Calu3 (cell line): ENCODE results near the gene SULT1C3. TPM values are rescaled to one million over a fixed set of nuclear protein-coding genes. Genes with fewer than 3 reads are reported as not detected.

Experiments used
- BruUV-seq: library from RNA; stranded (reverse); fragments of 400-500 nt; replicated peaks from 2 replicates; lab custom pipeline; 2021; lab: Mats Ljungman, UMichigan
- CTCF ChIA-PET: fragments of 300-600 bp; sonication (Branson Sonifier 250); formaldehyde crosslinking; loops from one replicate; lab custom pipeline; 2022; ENCODE audit warnings: antibody characterized with exemption; lab: Charles Lee
- DNase-seq: peaks from one replicate; pipeline ENCODE4 v3.0.0; 2022
- H3K27ac Mint-ChIP-seq: one replicate; pipeline ENCODE4 v1.8.0; 2022; ENCODE audit warnings: mixed read lengths; ENCODE audit not compliant: unreplicated experiment
- H3K27me3 Mint-ChIP-seq: one replicate; pipeline ENCODE4 v1.8.0; 2022; ENCODE audit warnings: mixed read lengths; ENCODE audit not compliant: unreplicated experiment
- H3K36me3 Mint-ChIP-seq: one replicate; pipeline ENCODE4 v1.8.0; 2022; ENCODE audit warnings: mild to moderate bottlenecking, moderate library complexity, mixed read lengths; ENCODE audit not compliant: insufficient read depth, unreplicated experiment
- H3K4me1 Mint-ChIP-seq: one replicate; pipeline ENCODE4 v1.8.0; 2022; ENCODE audit warnings: mild to moderate bottlenecking, low read depth, mixed read lengths; ENCODE audit not compliant: unreplicated experiment
- H3K4me3 Mint-ChIP-seq: one replicate; pipeline ENCODE4 v1.8.0; 2022; ENCODE audit warnings: mild to moderate bottlenecking, low read depth, moderate library complexity, mixed read lengths; ENCODE audit not compliant: unreplicated experiment
- H3K9me3 Mint-ChIP-seq: one replicate; pipeline ENCODE4 v1.8.0; 2022; ENCODE audit warnings: low read depth, mixed read lengths; ENCODE audit not compliant: unreplicated experiment
- CTCF ChIP-seq: fragments of 200-600 bp; IDR thresholded peaks from one replicate; pipeline ENCODE4 v1.8.0; 2022; ENCODE audit warnings: antibody characterized with exemption; ENCODE audit not compliant: unreplicated experiment
- intact Hi-C: fragments of 100-400 bp; cut with micrococcal nuclease; formaldehyde crosslinking; loops from one replicate; pipeline ENCODE4 v1.10.0; 2022; ENCODE audit not compliant: unreplicated experiment
- total RNA-seq: library from RNA; stranded (reverse); gene quantifications from 2 replicates; pipeline ENCODE4 v1.2.3, GENCODE V29; 2022

The SULT1C3 gene
- total RNA-seq, 1 experiment from 2014 or later: not detected

GRCh38 chr2:108288534-108289106 is 48.9 kb downstream of the SULT1C3 start, which contains the start of gene SULT1C2:
Gene SULT1C2, plus strand, starts transcription at chr2:108288895. Its CDS starts 4,773 bp downstream, at chr2:108293668.
- intact Hi-C loops: loop anchor here (5.0 kb wide), 1 partner anchor 54 kb away; no protein-coding TSS in a partner anchor
- peak; percentile 17 for DNase-seq

GRCh38 chr2:108293850-108294249 is 54.1 kb downstream of the SULT1C3 start:
- CTCF ChIA-PET: no interaction called here
- Mint-ChIP-seq H3K4me1 (peaks cover 7% of the 10 kb centered on the region), H3K27me3 (no peaks in the 10 kb centered on the region), H3K4me3 (no peak overlapping the region), H3K9me3 (no peaks in the 10 kb centered on the region), H3K36me3 (no peaks in the 10 kb centered on the region), H3K27ac (no peak overlapping the region)
- intact Hi-C loops: no loop called here
- no peak for TF ChIP-seq CTCF
- no TSS peak for BruUV-seq
- no peak for DNase-seq

More at GRCh38 chr2:108288534-108289106, 48.9 kb downstream of the SULT1C3 start, which contains the start of gene SULT1C2:
- H3K36me3 Mint-ChIP-seq: no peaks in the 10 kb centered on the region
- peaks cover 21% of the 10 kb centered on the region for H3K4me1 Mint-ChIP-seq
- CTCF ChIA-PET: interaction anchor here (0.5 to 0.7 kb wide), 2 partner anchors 174 to 204 kb away, joined by 3 to 4 read pairs; no protein-coding TSS in a partner anchor
- no peak within 1 kb of the TSS for H3K27ac Mint-ChIP-seq
- H3K4me3 Mint-ChIP-seq: no peak within 1 kb of the TSS
- H3K9me3 Mint-ChIP-seq: no peaks in the 10 kb centered on the region
- H3K27me3 Mint-ChIP-seq: no peaks in the 10 kb centered on the region
- no TSS peak for BruUV-seq
- no peak for TF ChIP-seq CTCF

GRCh38 chr2:108297436-108298141 is 57.8 kb downstream of the SULT1C3 start:
- Mint-ChIP-seq H3K27me3 (peaks cover 5% of the 10 kb centered on the region), H3K9me3 (no peaks in the 10 kb centered on the region), H3K27ac (no peak overlapping the region), H3K4me3 (no peak overlapping the region), H3K36me3 (no peaks in the 10 kb centered on the region), H3K4me1 (no peaks in the 10 kb centered on the region)
- TF ChIP-seq CTCF: no peak
- intact Hi-C loops: no loop called here
- CTCF ChIA-PET: no interaction called here
- peak; percentile 7 for DNase-seq
- BruUV-seq: no TSS peak

- Mint-ChIP-seq H3K27ac (no peak overlapping the region), H3K9me3 (no peaks in the 10 kb centered on the region), H3K27me3 (peaks cover 18% of the 10 kb centered on the region), H3K4me3 (no peak overlapping the region), H3K36me3 (no peaks in the 10 kb centered on the region), H3K4me1 (no peaks in the 10 kb centered on the region)
- no TSS peak for BruUV-seq
- TF ChIP-seq CTCF: no peak
- CTCF ChIA-PET: no interaction called here
- DNase-seq: no peak
- intact Hi-C loops: no loop called here
Measured at GRCh38 chr2:108301558-108301957, 61.8 kb downstream of the SULT1C3 start.
